AG10803 (cell line): ENCODE results near the gene PIGZ.
"Not testable (repeated sequence)": the region's sequence is repeated elsewhere in the genome, so short reads cannot be mapped to it uniquely, and the experiment has no call there.

Experiments
- DNase-seq: peaks from one replicate; pipeline ENCODE4 v3.0.0; 2010; ENCODE audit warnings: low read depth
- H3K4me3 ChIP-seq: 2 replicates; pipeline ENCODE4 v1.5.1; 2011; ENCODE audit warnings: mild to moderate bottlenecking, low read length, control low read depth
- CTCF ChIP-seq: conservative IDR thresholded peaks from 2 replicates; pipeline ENCODE4 v1.5.1; 2011; ENCODE audit warnings: mild to moderate bottlenecking, low read length, control low read depth, inconsistent platforms

The PIGZ gene

GRCh38 chr3:196947860-196948441 lies 20.7 kb downstream of the PIGZ start:
- no peak for TF ChIP-seq CTCF
- DNase-seq, result no peak
- H3K4me3 ChIP-seq, result no peak overlapping the region

GRCh38 chr3:196947136-196947859 lies 21.3 kb downstream of the PIGZ start:
- DNase-seq, result no peak
- TF ChIP-seq CTCF, result peak; percentile 16; the same call in 1 of the 2 replicates
- no peak overlapping the region for H3K4me3 ChIP-seq

GRCh38 chr3:196944037-196944790 lies 24.4 kb downstream of the PIGZ start:
- peak overlapping the region; percentile 81 for H3K4me3 ChIP-seq
- not testable (repeated sequence) for DNase-seq

- no peak for DNase-seq
- peak overlapping the region; percentile 81 for H3K4me3 ChIP-seq
- no peak for TF ChIP-seq CTCF
Measured at GRCh38 chr3:196942915-196943277, 25.7 kb downstream of the PIGZ start.

GRCh38 chr3:196942226-196942914 lies 26.3 kb downstream of the PIGZ start, which contains the start of gene NCBP2:
Gene NCBP2 (minus strand): TSS chr3:196942528. CDS start chr3:196942503, 25 bp downstream.
- DNase-seq, result peak; percentile 97
- H3K4me3 ChIP-seq, result peak within 1 kb of the TSS; percentile 81
- TF ChIP-seq CTCF, result peak; percentile 58

- H3K4me3 ChIP-seq, result peak overlapping the region; percentile 81
- TF ChIP-seq CTCF, result no peak
- DNase-seq, result peak; percentile 42
Measured at GRCh38 chr3:196941729-196942225, 26.9 kb downstream of the PIGZ start.

- no peak for DNase-seq
- no peak overlapping the region for H3K4me3 ChIP-seq
- TF ChIP-seq CTCF, result no peak
Measured at GRCh38 chr3:196938576-196938975, 30.1 kb downstream of the PIGZ start.
